ENCODE data around the gene SND1.

Gene SND1

DNA sequence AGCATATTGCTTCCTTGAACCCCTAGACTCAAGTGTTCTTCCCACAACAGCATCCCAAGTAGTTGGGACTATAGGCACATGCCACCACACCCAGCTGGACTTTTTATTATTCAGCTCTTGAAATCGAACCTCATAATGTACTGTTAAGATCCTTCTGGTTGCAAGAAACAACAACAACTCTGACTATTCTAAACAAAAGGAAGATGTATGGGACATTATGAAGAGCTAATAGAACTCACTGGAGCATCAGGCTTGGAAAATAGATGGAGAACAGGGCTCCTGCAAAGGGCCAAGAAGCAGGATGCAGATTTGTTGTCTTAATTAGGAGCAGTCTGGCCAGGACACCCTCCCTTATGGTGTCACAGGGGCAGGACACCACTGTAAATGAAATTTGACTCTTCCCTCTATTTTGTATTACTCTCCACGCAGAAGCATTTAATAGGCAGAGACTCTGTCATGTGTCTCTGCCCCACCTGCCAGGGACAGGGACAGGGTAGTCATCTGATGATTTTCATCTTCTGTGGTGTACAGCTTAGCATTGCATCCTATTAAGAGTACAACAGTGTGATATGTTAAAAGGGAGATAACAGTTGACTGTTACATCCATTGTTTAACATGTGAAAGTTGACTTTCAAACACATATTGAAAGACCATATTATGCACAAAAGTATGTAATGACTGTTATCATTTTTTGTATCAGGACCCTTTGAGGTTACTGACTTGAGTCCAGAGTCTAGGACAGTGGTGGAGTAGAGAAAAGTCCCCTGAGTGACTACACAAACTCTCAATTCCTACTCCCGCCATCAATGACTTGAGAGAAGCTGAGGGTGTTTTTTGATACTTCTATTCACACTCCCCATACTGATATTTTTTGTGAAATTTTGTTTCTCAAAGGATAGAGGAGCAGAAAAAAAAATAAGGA lies 222.0 kb downstream of the SND1 start:
- no peak for DNase-seq (ENCODE audit: low read depth)
- TF ChIP-seq, protein P1, sequence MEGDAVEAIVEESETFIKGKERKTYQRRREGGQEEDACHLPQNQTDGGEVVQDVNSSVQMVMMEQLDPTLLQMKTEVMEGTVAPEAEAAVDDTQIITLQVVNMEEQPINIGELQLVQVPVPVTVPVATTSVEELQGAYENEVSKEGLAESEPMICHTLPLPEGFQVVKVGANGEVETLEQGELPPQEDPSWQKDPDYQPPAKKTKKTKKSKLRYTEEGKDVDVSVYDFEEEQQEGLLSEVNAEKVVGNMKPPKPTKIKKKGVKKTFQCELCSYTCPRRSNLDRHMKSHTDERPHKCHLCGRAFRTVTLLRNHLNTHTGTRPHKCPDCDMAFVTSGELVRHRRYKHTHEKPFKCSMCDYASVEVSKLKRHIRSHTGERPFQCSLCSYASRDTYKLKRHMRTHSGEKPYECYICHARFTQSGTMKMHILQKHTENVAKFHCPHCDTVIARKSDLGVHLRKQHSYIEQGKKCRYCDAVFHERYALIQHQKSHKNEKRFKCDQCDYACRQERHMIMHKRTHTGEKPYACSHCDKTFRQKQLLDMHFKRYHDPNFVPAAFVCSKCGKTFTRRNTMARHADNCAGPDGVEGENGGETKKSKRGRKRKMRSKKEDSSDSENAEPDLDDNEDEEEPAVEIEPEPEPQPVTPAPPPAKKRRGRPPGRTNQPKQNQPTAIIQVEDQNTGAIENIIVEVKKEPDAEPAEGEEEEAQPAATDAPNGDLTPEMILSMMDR (IDR thresholded peaks at IDR 0.05; ENCODE audit: low read depth, low read length, missing control alignments) = no peak
- no peak overlapping the region for H3K4me3 ChIP-seq (ENCODE audit: low read depth, low read length)

GRCh38 chr7:127874951-127875608 lies 223.1 kb downstream of the SND1 start:
- TF ChIP-seq, protein P1 (IDR thresholded peaks at IDR 0.05; ENCODE audit: low read depth, low read length, missing control alignments) = no peak
- no peak overlapping the region for H3K4me3 ChIP-seq (ENCODE audit: low read depth, low read length)
- DNase-seq (ENCODE audit: low read depth) = no peak

DNA sequence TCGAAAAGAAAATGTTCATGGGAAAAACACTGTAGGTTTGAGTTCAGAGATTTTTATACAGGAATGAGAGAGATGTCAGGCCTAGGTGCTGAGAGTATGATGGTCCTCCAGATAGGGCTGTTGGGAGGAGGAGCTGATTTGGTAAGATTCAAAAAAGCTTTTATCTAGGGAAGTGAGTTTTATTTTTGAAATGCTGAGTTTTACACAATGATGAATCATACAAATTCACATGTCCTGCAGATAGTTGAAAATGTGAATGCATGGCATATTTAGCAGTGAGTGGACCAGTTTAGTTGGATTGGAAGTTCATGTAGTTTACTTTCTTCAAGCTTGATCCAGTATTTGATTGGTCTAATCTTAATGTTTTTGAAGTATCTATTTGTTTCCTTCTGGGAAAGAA lies 224.4 kb downstream of the SND1 start:
- no peak overlapping the region for H3K4me3 ChIP-seq (ENCODE audit: low read depth, low read length)
- TF ChIP-seq, protein P1 (IDR thresholded peaks at IDR 0.05; ENCODE audit: low read depth, low read length, missing control alignments) = no peak

DNA sequence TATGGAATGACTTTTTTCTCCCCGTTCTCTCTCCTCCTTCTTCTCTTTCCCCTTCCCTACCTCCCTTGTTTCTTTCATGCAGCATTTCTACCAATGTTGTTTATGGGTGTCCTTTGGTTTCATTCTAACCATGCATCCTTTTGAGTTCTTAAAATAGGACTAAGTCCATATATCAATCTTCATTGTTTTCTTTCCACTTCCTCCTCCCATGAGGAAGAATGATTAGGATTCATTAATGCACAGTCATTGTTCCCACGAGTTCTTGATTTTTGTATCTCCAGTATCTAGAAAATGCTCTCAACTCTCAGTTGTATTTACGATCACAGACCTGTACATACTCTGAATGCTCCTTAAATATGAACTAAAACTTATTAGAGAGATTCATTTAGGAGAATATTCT lies 226.0 kb downstream of the SND1 start:
- H3K4me3 ChIP-seq (ENCODE audit: low read depth, low read length) = no peak overlapping the region
- DNase-seq (ENCODE audit: low read depth) = no peak
- TF ChIP-seq, protein P1 (IDR thresholded peaks at IDR 0.05; ENCODE audit: low read depth, low read length, missing control alignments) = no peak

More for the DNA sequence above, 224.4 kb downstream of the SND1 start:
- no peak for DNase-seq (ENCODE audit: low read depth)

GRCh38 chr7:127878791-127879190 lies 226.8 kb downstream of the SND1 start:
- H3K4me3 ChIP-seq (ENCODE audit: low read depth, low read length) = no peak overlapping the region
- TF ChIP-seq, protein P1 (IDR thresholded peaks at IDR 0.05; ENCODE audit: low read depth, low read length, missing control alignments) = no peak
- no peak for DNase-seq (ENCODE audit: low read depth)

DNA sequence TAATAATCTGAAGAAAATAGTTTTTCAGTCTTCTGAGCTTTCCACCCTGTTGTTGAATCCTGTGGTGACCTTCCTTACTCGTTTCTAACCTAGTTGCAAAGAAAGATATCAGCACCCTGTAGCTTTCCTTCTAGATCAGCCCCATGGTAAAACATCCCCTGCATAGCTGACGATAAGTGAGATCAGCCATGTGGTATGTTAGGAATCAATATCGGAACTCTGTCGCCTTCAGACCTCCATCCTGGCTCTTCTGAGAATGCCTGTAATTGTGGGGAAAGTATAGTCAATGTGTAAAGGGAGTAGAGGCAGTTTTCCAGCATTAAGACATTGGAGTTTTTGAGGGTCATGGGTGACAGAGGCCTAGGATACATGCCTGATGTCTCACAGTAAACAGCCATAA lies 227.4 kb downstream of the SND1 start:
- TF ChIP-seq, protein P1 (IDR thresholded peaks at IDR 0.05; ENCODE audit: low read depth, low read length, missing control alignments) = no peak
- no peak for DNase-seq (ENCODE audit: low read depth)
- H3K4me3 ChIP-seq (ENCODE audit: low read depth, low read length) = no peak overlapping the region

Data from GM12864 (cell line).